GM23248 (cell line): ENCODE results near the gene PLA2G2D.

Experiments
- EZH2 ChIP-seq: fragments of 200-600 bp; sonication (generic); IDR thresholded peaks from 2 replicates; pipeline ENCODE4 v1.6.1; 2018; ENCODE audit warnings: antibody characterized with exemption, mild to moderate bottlenecking; ENCODE audit not compliant: insufficient read depth, poor library complexity, severe bottlenecking
- EZH2phosphoT487 ChIP-seq: fragments of 200-600 bp; sonication (generic); IDR thresholded peaks from 2 replicates; pipeline ENCODE4 v1.6.1; 2018; ENCODE audit warnings: antibody characterized with exemption, moderate library complexity, mild to moderate bottlenecking, low read depth; ENCODE audit not compliant: insufficient read depth

DNA sequence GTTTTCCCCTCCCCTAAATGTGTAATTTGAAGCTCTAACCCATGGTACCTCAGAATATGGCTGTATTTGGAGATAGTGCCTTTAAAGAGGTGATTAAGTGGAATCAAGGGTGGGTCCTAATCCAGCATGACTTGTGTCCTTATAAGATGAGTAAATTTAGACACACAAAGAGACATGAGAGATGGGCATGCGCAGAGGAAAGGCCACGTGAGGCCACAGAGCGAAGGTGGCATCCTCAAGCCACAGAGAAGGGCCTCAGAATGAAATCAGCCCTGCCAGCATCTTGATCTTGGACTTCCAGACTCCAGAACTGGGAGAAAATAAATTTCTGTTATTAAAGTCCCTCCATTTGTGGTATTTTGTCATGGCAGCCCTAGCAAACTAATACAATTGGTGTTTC, 16.9 kb upstream of the PLA2G2D start:
- TF ChIP-seq EZH2 (no peak), EZH2phosphoT487 (no peak)
